HCT116 (cell line): ENCODE measurements around the gene ATP13A3. TPM values are rescaled to one million over a fixed set of nuclear protein-coding genes. Genes with fewer than 3 reads are reported as not detected.

Experiments used
- ATAC-seq: fragments of 200-7000 bp; cut with Tn5 transposase; 2 replicates; pipeline ENCODE4 v1.9.1; 2020; ENCODE audit warnings: mild to moderate bottlenecking, moderate library complexity
- BruUV-seq: library from RNA; stranded (reverse); fragments of 400-500 nt; replicated peaks from 2 replicates; lab custom pipeline; 2021; lab: Mats Ljungman, UMichigan
- CTCF ChIA-PET: fragments of 300-600 bp; sonication (Branson Sonifier 250); formaldehyde crosslinking; loops from one replicate; lab custom pipeline; 2021; ENCODE audit warnings: antibody characterized with exemption; lab: Charles Lee
- POLR2A ChIA-PET: fragments of 300-600, 350-600 bp; sonication (Branson Sonifier 250); formaldehyde crosslinking; loops from one replicate; lab custom pipeline; 2021; ENCODE audit warnings: antibody characterized with exemption; lab: Charles Lee
- RAD21 ChIA-PET, 2 experiments: fragments of 300-600 bp; sonication (Branson Sonifier 250); formaldehyde crosslinking; loops; one replicate each; lab custom pipeline; 2023; ENCODE audit warnings: low total read pairs in 2 of 2; ENCODE audit not compliant: uncharacterized antibody in 2 of 2, unreplicated experiment in 2 of 2, low non-redundant PET in 1 of 2; lab: Charles Lee
- DNase-seq: peaks from one replicate; pipeline ENCODE4 v3.0.0-alpha.2; 2010; ENCODE audit warnings: low read depth, low spot score
- H2AFZ ChIP-seq: fragments of 200-600 bp; shearing (Covaris generic), sonication (generic); 2 replicates; pipeline ENCODE4 v1.6.1; 2017; ENCODE audit warnings: low read depth, mixed run types, mixed read lengths, antibody characterized with exemption, low read length; ENCODE audit not compliant: poor library complexity, severe bottlenecking
- H3K27ac ChIP-seq: 2 replicates; pipeline ENCODE4 v1.5.1; 2012; ENCODE audit warnings: low read depth, low read length
- H3K27me3 ChIP-seq: fragments of 200-600 bp; sonication (generic); 2 replicates; pipeline ENCODE4 v1.6.1; 2016; ENCODE audit warnings: mixed run types, low read length, mixed read lengths; ENCODE audit not compliant: insufficient read depth
- H3K36me3 ChIP-seq, 2 experiments: fragments of 200-500 bp in 1 of 2; fragments of 200-600 bp in 1 of 2; sonication (Bioruptor generic) in 1 of 2; sonication (generic) in 1 of 2; 2 replicates each; pipeline versions ENCODE4 v1.5.1 to v1.6.1; 2014 to 2016; ENCODE audit warnings: low read length in 2 of 2, inconsistent platforms in 1 of 2, mixed read lengths in 1 of 2, mixed run types in 1 of 2; ENCODE audit not compliant: insufficient read depth in 2 of 2, control insufficient read depth in 1 of 2
- H3K4me1 ChIP-seq, 2 experiments: fragments of 200-600 bp in 1 of 2; sonication (generic) in 1 of 2; 2 replicates each; pipeline versions ENCODE4 v1.5.1 to v1.6.1; 2012 to 2017; ENCODE audit warnings: low read length in 2 of 2, inconsistent platforms in 1 of 2, mild to moderate bottlenecking in 1 of 2, mixed read lengths in 1 of 2, mixed run types in 1 of 2, moderate library complexity in 1 of 2; ENCODE audit not compliant: insufficient read depth in 2 of 2, control insufficient read depth in 1 of 2
- H3K4me2 ChIP-seq: fragments of 200-600 bp; sonication (generic); 2 replicates; pipeline ENCODE4 v1.6.1; 2017; ENCODE audit warnings: mixed run types, low read length, mixed read lengths
- H3K4me3 ChIP-seq, 2 experiments: fragments of 200-600 bp in 1 of 2; sonication (generic) in 1 of 2; replicated peaks in 1 of 2; 2 replicates each; pipeline ENCODE4 v1.5.1; 2011 to 2016; ENCODE audit warnings: low read length in 2 of 2, control low read depth in 1 of 2, low read depth in 1 of 2, mild to moderate bottlenecking in 1 of 2, mixed read lengths in 1 of 2, mixed run types in 1 of 2
- H3K79me2 ChIP-seq: fragments of 200-600 bp; sonication (generic); 2 replicates; pipeline ENCODE4 v1.6.1; 2017; ENCODE audit warnings: mild to moderate bottlenecking, mixed run types, low read length, moderate library complexity, mixed read lengths; ENCODE audit not compliant: insufficient read depth
- H3K9ac ChIP-seq: fragments of 200-600 bp; sonication (generic); 2 replicates; pipeline ENCODE4 v1.6.1; 2016; ENCODE audit warnings: low read length, mixed read lengths
- H3K9me2 ChIP-seq: fragments of 200-600 bp; sonication (generic), shearing (Covaris generic); 2 replicates; pipeline ENCODE4 v1.6.1; 2017; ENCODE audit warnings: mixed run types, mild to moderate bottlenecking, moderate library complexity; ENCODE audit not compliant: insufficient read depth
- H3K9me3 ChIP-seq, 2 experiments: fragments of 200-500 bp in 1 of 2; fragments of 200-600 bp in 1 of 2; sonication (Bioruptor generic) in 1 of 2; sonication (generic) in 1 of 2; 2 replicates each; pipeline ENCODE4 v1.6.1; 2014 to 2017; ENCODE audit warnings: low read length in 2 of 2, mixed read lengths in 2 of 2, inconsistent platforms in 1 of 2, low read depth in 1 of 2, mild to moderate bottlenecking in 1 of 2, mixed run types in 1 of 2, moderate library complexity in 1 of 2; ENCODE audit not compliant: control insufficient read depth in 1 of 2, insufficient read depth in 1 of 2
- H4K20me1 ChIP-seq: fragments of 200-600 bp; sonication (generic), shearing (Covaris generic); 2 replicates; pipeline ENCODE4 v1.6.1; 2017; ENCODE audit warnings: mixed run types, mild to moderate bottlenecking, moderate library complexity; ENCODE audit not compliant: insufficient read depth
- ELF1 ChIP-seq: IDR thresholded peaks from 2 replicates; pipeline ENCODE4 v1.6.1; 2012; ENCODE audit warnings: low read depth, borderline replicate concordance
- EZH2phosphoT487 ChIP-seq: fragments of 200-600 bp; IDR thresholded peaks from 2 replicates; pipeline ENCODE4 v1.6.1; 2018; ENCODE audit warnings: antibody characterized with exemption, borderline replicate concordance
- POLR2A ChIP-seq: IDR thresholded peaks from 2 replicates; pipeline ENCODE4 v1.7.0; 2011; ENCODE audit warnings: borderline replicate concordance; ENCODE audit not compliant: insufficient read depth, insufficient read length; ENCODE audit errors: extremely low read depth
- RAD21 ChIP-seq: IDR thresholded peaks from 2 replicates; pipeline ENCODE4 v1.6.1; 2012; ENCODE audit warnings: low read depth, mild to moderate bottlenecking
- REST ChIP-seq: IDR thresholded peaks from 2 replicates; pipeline ENCODE4 v1.6.1; 2012; ENCODE audit warnings: low read depth
- SRF ChIP-seq: IDR thresholded peaks from 2 replicates; pipeline ENCODE4 v1.6.1; 2012; ENCODE audit warnings: low read depth
- intact Hi-C: fragments of 100-400 bp; cut with micrococcal nuclease; formaldehyde crosslinking; loops from 2 replicates; pipeline ENCODE4 v1.10.0; 2022
- total RNA-seq: library from RNA; stranded (reverse); gene quantifications from one replicate; pipeline ENCODE4 v1.2.1, GENCODE V29; 2021; ENCODE audit not compliant: unreplicated experiment

The ATP13A3 gene
- total RNA-seq, 1 experiment from 2014 or later: 139 TPM

GRCh38 chr3:194374935-194375334 is 111.9 kb downstream of the ATP13A3 start (continued):
- no peak for TF ChIP-seq REST
- TF ChIP-seq POLR2A: no peak
- TF ChIP-seq ELF1: no peak
- TF ChIP-seq EZH2phosphoT487: no peak
- TF ChIP-seq, all 23 proteins: peak for 0

- ChIA-PET CTCF (no interaction called here), RAD21 (no interaction called here), POLR2A (no interaction called here)
- peaks cover 4% of the 10 kb centered on the region; the same call in 1 of the 2 replicates for H3K27me3 ChIP-seq
- no peak overlapping the region for H3K4me3 ChIP-seq
- TF ChIP-seq RAD21: no peak
- no peak for TF ChIP-seq SRF
- H2AFZ ChIP-seq: no peak overlapping the region
- no peak overlapping the region for H3K27ac ChIP-seq
- no peak overlapping the region for H3K9ac ChIP-seq
- ATAC-seq (no peak), DNase-seq (no peak)
- H3K79me2 ChIP-seq: no peaks in the 10 kb centered on the region
- no TSS peak for BruUV-seq
- H4K20me1 ChIP-seq: no peaks in the 10 kb centered on the region
- H3K9me2 ChIP-seq: no peaks in the 10 kb centered on the region
- peaks cover 0 to 8% of the 10 kb centered on the region in 2 experiments; a peak in 1 of 4 replicates for H3K4me1 ChIP-seq
- H3K9me3 ChIP-seq: no peaks in the 10 kb centered on the region
- no peaks in the 10 kb centered on the region for H3K36me3 ChIP-seq
- no peak overlapping the region for H3K4me2 ChIP-seq
- intact Hi-C loops: no loop called here
Observed at GRCh38 chr3:194373899-194374298, 112.9 kb downstream of the ATP13A3 start.
